Stimulated activated naive B cell treated with anti-CD40 and anti-IgM and Interleukin-4, amounts not matched to agents 10 μg/mL and 1 μg/mL and 100 μg/mL, for 72 hours (primary cell): Measurements from ENCODE around the gene ISCU.
"Not testable (repeated sequence)": the region's sequence is repeated elsewhere in the genome, so short reads cannot be mapped to it uniquely, and the experiment has no call there.

ENCODE experiments used
- ATAC-seq, 2 donors: fragments of 150-1000 bp; cut with Tn5 transposase; replicated peaks; 2 replicates each; pipeline ENCODE4 v1.10.0; 2021; ENCODE audit warnings: moderate library complexity in 1 of 2
- DNase-seq: peaks from one replicate; pipeline ENCODE4 v3.0.0; 2021
- H3K27ac Mint-ChIP-seq: one replicate; pipeline ENCODE4 v1.8.0; 2022; ENCODE audit warnings: mild to moderate bottlenecking, mixed read lengths
- H3K27me3 Mint-ChIP-seq, 2 donors: one replicate each; pipeline ENCODE4 v1.8.0; 2022; ENCODE audit warnings: mixed read lengths in 2 of 2
- H3K36me3 Mint-ChIP-seq, 2 donors: one replicate each; pipeline ENCODE4 v1.8.0; 2022; ENCODE audit warnings: mixed read lengths in 2 of 2, mild to moderate bottlenecking in 1 of 2
- H3K4me1 Mint-ChIP-seq, 2 donors: one replicate each; pipeline ENCODE4 v1.8.0; 2022; ENCODE audit warnings: mixed read lengths in 2 of 2, mild to moderate bottlenecking in 1 of 2
- H3K4me3 Mint-ChIP-seq, 2 donors: one replicate each; pipeline ENCODE4 v1.8.0; 2022; ENCODE audit warnings: mild to moderate bottlenecking in 2 of 2, mixed read lengths in 2 of 2, moderate library complexity in 1 of 2
- H3K9me3 Mint-ChIP-seq, 2 donors: one replicate each; pipeline ENCODE4 v1.8.0; 2022; ENCODE audit warnings: mixed read lengths in 2 of 2, mild to moderate bottlenecking in 1 of 2

Gene ISCU

DNA sequence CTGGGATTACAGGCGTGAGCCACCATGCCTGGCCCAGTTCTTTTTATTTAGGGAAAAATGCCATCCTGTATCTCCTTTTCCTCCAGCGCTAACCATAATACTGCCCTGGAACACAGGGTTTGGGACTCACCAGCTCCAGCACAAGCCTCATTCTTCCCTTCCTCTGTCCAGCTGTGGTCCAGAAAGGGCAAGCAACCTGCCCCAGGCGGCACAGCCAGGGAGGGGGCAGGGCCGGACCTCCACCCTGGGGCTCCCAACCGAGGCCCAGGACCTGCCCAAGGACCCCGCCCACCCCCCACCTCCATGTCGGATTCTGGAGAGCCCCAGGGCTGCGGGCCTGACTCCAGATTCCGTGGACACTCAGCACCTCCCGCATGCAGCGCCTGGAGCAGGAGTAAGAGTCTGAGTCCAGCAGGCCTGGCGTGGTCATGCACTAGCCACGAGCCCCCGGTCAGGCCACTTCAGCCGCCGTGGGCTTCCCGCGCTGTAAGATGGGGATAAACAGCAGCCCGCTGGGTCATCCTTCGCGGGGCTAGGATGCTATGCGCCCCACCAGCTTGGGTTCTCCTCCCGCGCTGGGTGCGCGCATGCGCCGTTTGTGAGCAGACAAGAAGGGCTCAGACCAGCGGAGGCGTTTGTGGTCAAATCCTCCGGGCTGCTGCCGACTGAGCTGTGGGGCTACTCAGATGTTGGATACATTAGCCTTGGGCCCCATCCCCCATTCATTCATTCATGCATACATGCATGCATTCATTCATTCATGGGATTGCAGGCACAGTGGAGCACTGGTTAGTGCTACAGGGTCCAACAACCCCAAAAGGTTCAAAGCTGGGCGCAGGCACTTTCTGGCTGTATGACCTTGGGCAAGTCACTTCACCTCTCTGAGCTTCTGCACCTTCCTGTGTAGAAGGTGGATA is 19.2 kb downstream of the ISCU start:
- H3K4me1 Mint-ChIP-seq = peaks cover 9 to 29% of the 10 kb centered on the region in 2 donors
- peaks cover 0 to 4% of the 10 kb centered on the region in 2 donors for H3K27me3 Mint-ChIP-seq
- ATAC-seq (no peak), DNase-seq (no peak)
- H3K36me3 Mint-ChIP-seq = no peaks in the 10 kb centered on the region
- peaks cover 8 to 11% of the 10 kb centered on the region in 2 donors for H3K9me3 Mint-ChIP-seq
- no peak overlapping the region for H3K4me3 Mint-ChIP-seq
- H3K27ac Mint-ChIP-seq = no peak overlapping the region

- Mint-ChIP-seq H3K36me3 (no peaks in the 10 kb centered on the region), H3K4me1 (peaks cover 9 to 23% of the 10 kb centered on the region in 2 donors), H3K9me3 (peaks cover 8 to 9% of the 10 kb centered on the region in 2 donors), H3K27ac (no peak overlapping the region), H3K27me3 (peaks cover 0 to 4% of the 10 kb centered on the region in 2 donors), H3K4me3 (no peak overlapping the region)
- DNase-seq = no peak
- ATAC-seq = no peak
Measured at GRCh38 chr12:108582509-108582908, 20.1 kb downstream of the ISCU start.

DNA sequence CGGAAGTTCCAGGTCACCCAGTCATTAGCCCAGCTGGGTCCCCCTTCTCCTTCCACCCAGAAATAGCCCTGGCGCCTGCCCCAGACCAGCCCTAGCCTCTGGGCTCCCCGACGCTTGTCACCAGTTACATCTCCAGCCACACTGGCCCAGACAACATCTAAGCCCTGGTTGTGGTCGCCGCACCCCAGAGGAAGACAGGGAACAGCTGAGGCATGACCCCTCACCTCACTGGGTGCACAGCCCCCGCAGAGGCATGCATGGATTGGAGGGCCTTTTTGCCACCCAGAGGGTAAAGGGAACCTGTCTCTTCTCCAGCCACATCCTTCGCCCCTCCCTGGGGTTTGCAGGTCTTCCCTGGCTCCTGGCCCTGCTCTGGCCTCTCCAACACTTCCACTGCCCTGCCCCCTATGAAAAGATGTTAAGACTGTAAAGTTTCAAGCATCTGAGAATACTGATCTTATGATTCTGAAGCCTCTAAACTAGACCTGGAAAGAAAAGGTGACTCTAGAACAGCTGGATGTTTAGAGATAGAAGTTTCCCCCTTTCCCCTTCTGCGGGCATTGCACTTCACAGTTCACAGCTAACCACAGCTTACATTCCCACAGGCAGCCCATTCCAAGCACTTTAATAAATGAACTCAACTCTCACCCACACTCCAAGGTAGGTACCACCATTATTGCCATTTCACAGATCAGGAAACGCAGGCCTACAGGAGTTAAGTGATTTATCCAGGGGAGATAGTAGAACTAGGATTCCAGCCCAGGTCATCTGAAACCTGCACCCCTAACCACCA is 20.8 kb downstream of the ISCU start:
- Mint-ChIP-seq H3K4me3 (no peak overlapping the region), H3K9me3 (peaks cover 7 to 8% of the 10 kb centered on the region in 2 donors), H3K36me3 (no peaks in the 10 kb centered on the region), H3K27me3 (peaks cover 0 to 4% of the 10 kb centered on the region in 2 donors), H3K27ac (no peak overlapping the region), H3K4me1 (peaks cover 9 to 23% of the 10 kb centered on the region in 2 donors)
- ATAC-seq (no peak), DNase-seq (no peak)

- Mint-ChIP-seq H3K27ac (no peak overlapping the region), H3K9me3 (peaks cover 1 to 2% of the 10 kb centered on the region in 2 donors), H3K27me3 (peaks cover 0 to 4% of the 10 kb centered on the region in 2 donors), H3K4me1 (peaks cover 4 to 19% of the 10 kb centered on the region in 2 donors), H3K4me3 (no peak overlapping the region), H3K36me3 (no peaks in the 10 kb centered on the region)
- ATAC-seq = no peak
- DNase-seq = no peak
Measured at GRCh38 chr12:108583991-108584390, 21.6 kb downstream of the ISCU start.

GRCh38 chr12:108584456-108585065 is 22.2 kb downstream of the ISCU start:
- Mint-ChIP-seq H3K27me3 (peaks cover 0 to 4% of the 10 kb centered on the region in 2 donors), H3K4me1 (peaks cover under 1 to 13% of the 10 kb centered on the region in 2 donors), H3K4me3 (no peak overlapping the region), H3K27ac (no peak overlapping the region), H3K36me3 (no peaks in the 10 kb centered on the region), H3K9me3 (no peaks in the 10 kb centered on the region)
- ATAC-seq (no peak), DNase-seq (no peak)

DNA sequence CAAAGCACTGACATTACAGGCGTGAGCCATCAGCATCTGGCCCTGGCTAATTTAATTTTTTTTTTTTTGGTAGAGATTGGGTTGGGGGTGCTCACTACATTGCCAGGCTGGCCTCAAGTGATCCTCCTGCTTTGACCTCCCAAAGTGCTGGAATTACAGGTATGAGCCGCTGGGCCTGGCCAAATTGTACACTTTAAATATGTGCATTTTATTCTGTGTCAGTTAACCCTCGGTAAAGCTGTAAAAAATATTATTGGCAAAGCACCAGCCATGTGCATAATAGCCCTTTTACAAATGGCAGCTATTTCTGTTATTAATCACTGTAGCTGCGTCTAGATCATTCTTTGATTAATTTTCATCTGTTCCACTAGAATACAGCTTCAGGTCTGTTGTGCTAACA is 23.5 kb downstream of the ISCU start:
- peaks cover 0 to under 1% of the 10 kb centered on the region in 2 donors for H3K4me1 Mint-ChIP-seq
- no peak overlapping the region for H3K4me3 Mint-ChIP-seq
- H3K9me3 Mint-ChIP-seq = no peaks in the 10 kb centered on the region
- DNase-seq = no peak
- no peak for ATAC-seq
- no peak overlapping the region for H3K27ac Mint-ChIP-seq
- H3K36me3 Mint-ChIP-seq = no peaks in the 10 kb centered on the region
- H3K27me3 Mint-ChIP-seq = peaks cover 0 to 4% of the 10 kb centered on the region in 2 donors

DNA sequence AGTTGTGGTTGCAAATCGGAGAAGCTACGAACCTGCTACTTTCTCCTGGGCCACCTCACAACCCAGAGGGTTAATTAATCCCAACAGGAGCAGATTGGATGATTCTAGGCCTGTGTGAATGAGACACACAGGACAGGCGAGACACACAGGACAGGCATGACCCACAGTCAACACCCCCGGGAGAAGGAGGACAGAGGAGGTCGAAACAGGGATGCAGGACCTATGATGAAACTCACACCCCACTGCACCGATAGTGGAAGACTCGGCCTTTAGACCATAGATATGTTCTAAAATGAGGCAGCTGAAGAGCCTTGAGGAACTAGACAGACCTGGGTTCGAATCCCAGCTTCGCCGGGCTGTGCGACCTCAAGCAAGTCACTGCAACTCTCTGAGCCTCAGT is 23.9 kb downstream of the ISCU start:
- H3K27ac Mint-ChIP-seq = no peak overlapping the region
- no peaks in the 10 kb centered on the region for H3K36me3 Mint-ChIP-seq
- H3K4me3 Mint-ChIP-seq = no peak overlapping the region

GRCh38 chr12:108587826-108588225 is 25.4 kb downstream of the ISCU start:
- peak overlapping the region; percentile 7 for H3K27ac Mint-ChIP-seq
- peaks cover 0 to 4% of the 10 kb centered on the region in 2 donors for H3K27me3 Mint-ChIP-seq
- H3K9me3 Mint-ChIP-seq = no peaks in the 10 kb centered on the region
- H3K4me1 Mint-ChIP-seq = no peaks in the 10 kb centered on the region
- ATAC-seq = no peak
- H3K36me3 Mint-ChIP-seq = no peaks in the 10 kb centered on the region
- no peak for DNase-seq
- H3K4me3 Mint-ChIP-seq = no peak overlapping the region

More for the DNA sequence above, 23.9 kb downstream of the ISCU start:
- peaks cover 0 to 4% of the 10 kb centered on the region in 2 donors for H3K27me3 Mint-ChIP-seq
- DNase-seq (no peak), ATAC-seq (no peak)
- H3K4me1 Mint-ChIP-seq = no peaks in the 10 kb centered on the region
- no peaks in the 10 kb centered on the region for H3K9me3 Mint-ChIP-seq

DNA sequence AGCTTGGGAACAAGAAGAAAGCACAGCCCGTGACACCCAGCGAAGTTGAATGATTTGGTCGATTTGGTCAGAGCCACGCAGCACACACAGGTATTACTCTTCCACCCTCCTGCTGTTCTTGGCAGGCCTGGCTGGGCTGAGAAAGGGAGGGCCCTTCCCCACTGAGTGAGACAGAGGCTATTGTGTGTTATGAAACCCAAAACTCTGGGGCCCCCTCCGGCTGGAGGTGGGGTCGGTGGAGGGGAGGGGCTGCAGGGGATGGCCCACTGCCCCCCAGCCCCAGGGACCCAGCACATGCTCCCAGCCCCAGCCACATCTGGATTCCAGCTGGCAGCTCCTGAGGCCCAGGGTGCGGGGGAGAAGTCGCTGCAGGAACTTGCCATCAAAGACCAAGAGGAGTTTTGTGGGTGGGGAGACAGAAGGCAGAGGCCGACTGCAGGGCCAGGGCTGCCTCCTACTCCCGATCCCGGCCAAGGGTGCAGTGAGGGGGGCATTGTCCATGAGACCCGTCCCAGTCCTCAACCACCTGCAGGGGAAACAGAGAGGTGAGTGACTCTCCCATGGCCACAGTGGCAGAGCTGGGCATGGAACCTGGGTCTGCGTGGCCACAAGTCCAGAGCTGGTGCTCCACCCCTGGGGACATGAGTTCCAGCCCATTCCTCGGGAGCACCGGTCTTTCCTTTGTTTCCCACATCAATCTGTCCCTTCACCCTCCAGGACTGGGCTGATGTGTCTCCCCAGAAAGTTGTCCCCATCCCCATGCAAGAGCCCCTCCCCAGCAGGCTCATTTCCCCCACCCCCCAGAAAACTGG is 26.8 kb downstream of the ISCU start:
- ATAC-seq = no peak
- H3K4me3 Mint-ChIP-seq = no peak overlapping the region
- peaks cover 0 to 4% of the 10 kb centered on the region in 2 donors for H3K27me3 Mint-ChIP-seq
- DNase-seq = no peak
- H3K36me3 Mint-ChIP-seq = no peaks in the 10 kb centered on the region
- no peaks in the 10 kb centered on the region for H3K4me1 Mint-ChIP-seq
- H3K9me3 Mint-ChIP-seq = no peaks in the 10 kb centered on the region
- H3K27ac Mint-ChIP-seq = no peak overlapping the region

DNA sequence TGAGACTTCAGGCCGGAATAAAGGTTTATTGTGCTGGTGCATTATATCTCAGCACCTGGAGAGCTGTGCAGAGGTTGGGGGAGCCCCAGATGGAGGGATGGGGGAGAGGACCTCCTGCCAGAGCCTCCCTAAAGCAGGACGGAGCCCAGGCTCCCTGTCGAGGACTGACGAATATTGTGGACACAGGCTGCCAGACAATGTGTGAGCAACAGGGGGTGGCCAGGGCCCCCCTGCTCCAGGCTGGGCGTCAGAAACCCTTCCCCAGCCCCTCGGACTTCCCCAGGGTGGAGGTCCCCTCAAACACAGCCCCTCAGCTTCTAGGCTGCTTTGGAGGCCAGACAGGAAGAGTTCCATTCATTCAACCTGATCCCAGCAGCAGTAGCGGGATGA is 27.4 kb downstream of the ISCU start:
- Mint-ChIP-seq H3K27ac (no peak overlapping the region), H3K27me3 (peaks cover 0 to 1% of the 10 kb centered on the region in 2 donors)

GRCh38 chr12:108590463-108590862 is 28.1 kb downstream of the ISCU start:
- not testable (repeated sequence) for H3K27ac Mint-ChIP-seq, DNase-seq, H3K36me3 Mint-ChIP-seq, ATAC-seq, H3K4me1 Mint-ChIP-seq, H3K9me3 Mint-ChIP-seq, H3K27me3 Mint-ChIP-seq, H3K4me3 Mint-ChIP-seq

More for the DNA sequence above, 27.4 kb downstream of the ISCU start:
- no peaks in the 10 kb centered on the region for H3K9me3 Mint-ChIP-seq
- ATAC-seq (no peak), DNase-seq (no peak)
- no peak overlapping the region for H3K4me3 Mint-ChIP-seq
- H3K4me1 Mint-ChIP-seq = no peaks in the 10 kb centered on the region
- no peaks in the 10 kb centered on the region for H3K36me3 Mint-ChIP-seq

GRCh38 chr12:108591267-108591980 is 29.0 kb downstream of the ISCU start:
- Mint-ChIP-seq H3K36me3 (no peaks in the 10 kb centered on the region), H3K4me3 (no peak overlapping the region), H3K4me1 (no peaks in the 10 kb centered on the region), H3K9me3 (no peaks in the 10 kb centered on the region), H3K27ac (peak overlapping the region; percentile 52), H3K27me3 (no peaks in the 10 kb centered on the region)
- DNase-seq (no peak), ATAC-seq (no peak)
